ENCODE measurements around the gene SEMA4G. TPM values are rescaled to one million over a fixed set of nuclear protein-coding genes. Genes with fewer than 3 reads are reported as not detected.

Gene SEMA4G
- total RNA-seq, 2 donors from 2014 or later = 10.5 to 12.5 TPM

GRCh38 chr10:101012525-101013364 lies 43.4 kb downstream of the SEMA4G start:
- H3K4me1 ChIP-seq = peaks cover 13% of the 10 kb centered on the region
- no peaks in the 10 kb centered on the region for H3K9me3 ChIP-seq
- ATAC-seq = peak; percentile 81
- no peak for TF ChIP-seq POLR2A (IDR thresholded peaks at IDR 0.05)
- peak; percentile 71 to 98 (median 88) for TF ChIP-seq CTCF (IDR thresholded peaks at IDR 0.05)
- peak overlapping the region in 2 of 4 donors; percentile 14 to 15 for H3K27ac ChIP-seq
- intact Hi-C loops (cut with DNase I) = no loop called here
- H3K4me3 ChIP-seq = no peak overlapping the region
- WGBS, 2 donors = 18 to 23% methylated on average over 11 to 14 of the region's 14 CpGs
- no peaks in the 10 kb centered on the region for H3K27me3 ChIP-seq
- no peaks in the 10 kb centered on the region for H3K36me3 ChIP-seq (replicated peaks in 1 of 2; ENCODE audit: insufficient read depth in 1 of 2, low read depth in 2 of 2)
- DNase-seq = peak; percentile 83 to 91 (median 89)

- 32 to 39% methylated on average over 9 of the region's 9 CpGs for WGBS, 2 donors
Observed at GRCh38 chr10:101013365-101013825, 44.1 kb downstream of the SEMA4G start.

GRCh38 chr10:101014230-101014884 lies 45.1 kb downstream of the SEMA4G start:
- H3K27me3 ChIP-seq = no peaks in the 10 kb centered on the region
- peak; percentile 81 to 91 (median 86) for DNase-seq
- no peaks in the 10 kb centered on the region for H3K9me3 ChIP-seq
- no peak overlapping the region for H3K27ac ChIP-seq
- no peaks in the 10 kb centered on the region for H3K36me3 ChIP-seq (replicated peaks in 1 of 2; ENCODE audit: insufficient read depth in 1 of 2, low read depth in 2 of 2)
- WGBS, 2 donors = 5 to 7% methylated on average over 8 to 11 of the region's 11 CpGs
- TF ChIP-seq POLR2A (IDR thresholded peaks at IDR 0.05) (no peak), CTCF (IDR thresholded peaks at IDR 0.05) (peak; percentile 82 to 95 (median 91))
- H3K4me1 ChIP-seq = peaks cover 13% of the 10 kb centered on the region
- intact Hi-C loops (cut with DNase I) = no loop called here
- no peak overlapping the region for H3K4me3 ChIP-seq
- peak; percentile 70 for ATAC-seq

More at GRCh38 chr10:101013365-101013825, 44.1 kb downstream of the SEMA4G start:
- intact Hi-C loops (cut with DNase I) = no loop called here
- Histone ChIP-seq H3K36me3 (replicated peaks in 1 of 2; ENCODE audit: insufficient read depth in 1 of 2, low read depth in 2 of 2) (no peaks in the 10 kb centered on the region), H3K27ac (no peak overlapping the region), H3K9me3 (no peaks in the 10 kb centered on the region), H3K4me3 (no peak overlapping the region), H3K27me3 (no peaks in the 10 kb centered on the region), H3K4me1 (peaks cover 13% of the 10 kb centered on the region)
- TF ChIP-seq CTCF (IDR thresholded peaks at IDR 0.05) = no peak
- TF ChIP-seq POLR2A (IDR thresholded peaks at IDR 0.05) = no peak
- DNase-seq (no peak), ATAC-seq (no peak)

- intact Hi-C loops (cut with DNase I) = no loop called here
- no peak overlapping the region for H3K4me3 ChIP-seq
- H3K36me3 ChIP-seq (replicated peaks in 1 of 2; ENCODE audit: insufficient read depth in 1 of 2, low read depth in 2 of 2) = no peaks in the 10 kb centered on the region
- H3K9me3 ChIP-seq = no peaks in the 10 kb centered on the region
- H3K27me3 ChIP-seq = no peaks in the 10 kb centered on the region
- ATAC-seq = no peak
- no peak overlapping the region for H3K27ac ChIP-seq
- H3K4me1 ChIP-seq = peaks cover 13% of the 10 kb centered on the region
- TF ChIP-seq POLR2A (IDR thresholded peaks at IDR 0.05) = no peak
- no peak for TF ChIP-seq CTCF (IDR thresholded peaks at IDR 0.05)
- 38 to 46% methylated on average over 6 to 7 of the region's 7 CpGs for WGBS, 2 donors
- peak in 1 of 4 donors; percentile 42 for DNase-seq
Observed at GRCh38 chr10:101014966-101015581, 45.8 kb downstream of the SEMA4G start.

Data from body of pancreas (tissue), 4 donors.